ENCODE measurements around the gene PLPP3.

Gene PLPP3

DNA sequence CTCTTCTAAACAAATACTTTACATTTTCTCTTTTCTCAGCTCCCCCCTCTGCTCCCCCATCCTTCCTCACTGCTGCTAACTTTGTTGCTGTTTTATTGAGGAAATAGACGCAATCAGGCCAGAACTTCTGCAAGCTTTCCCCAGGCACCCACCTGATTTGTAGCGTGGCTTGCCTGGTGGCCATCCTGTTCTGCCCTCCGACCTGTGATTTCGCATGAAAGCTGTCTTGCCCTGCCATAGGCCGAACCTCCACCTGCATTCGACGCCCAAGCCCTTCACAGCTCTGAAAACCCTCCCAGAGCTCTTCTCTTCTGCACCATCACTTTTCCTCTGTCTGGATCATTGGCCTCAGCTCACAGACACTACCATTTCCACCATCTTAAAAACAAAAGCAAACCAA, 100.6 kb downstream of the PLPP3 start:
- no peak for DNase-seq (ENCODE audit: low read depth in 2 of 2)
- H3K4me3 ChIP-seq (replicated peaks in 1 of 2; ENCODE audit: low read depth in 2 of 2, low read length in 2 of 2) = no peak overlapping the region
- TF ChIP-seq CTCF (IDR thresholded peaks at IDR 0.05; ENCODE audit: low read depth, low read length) = no peak

DNA sequence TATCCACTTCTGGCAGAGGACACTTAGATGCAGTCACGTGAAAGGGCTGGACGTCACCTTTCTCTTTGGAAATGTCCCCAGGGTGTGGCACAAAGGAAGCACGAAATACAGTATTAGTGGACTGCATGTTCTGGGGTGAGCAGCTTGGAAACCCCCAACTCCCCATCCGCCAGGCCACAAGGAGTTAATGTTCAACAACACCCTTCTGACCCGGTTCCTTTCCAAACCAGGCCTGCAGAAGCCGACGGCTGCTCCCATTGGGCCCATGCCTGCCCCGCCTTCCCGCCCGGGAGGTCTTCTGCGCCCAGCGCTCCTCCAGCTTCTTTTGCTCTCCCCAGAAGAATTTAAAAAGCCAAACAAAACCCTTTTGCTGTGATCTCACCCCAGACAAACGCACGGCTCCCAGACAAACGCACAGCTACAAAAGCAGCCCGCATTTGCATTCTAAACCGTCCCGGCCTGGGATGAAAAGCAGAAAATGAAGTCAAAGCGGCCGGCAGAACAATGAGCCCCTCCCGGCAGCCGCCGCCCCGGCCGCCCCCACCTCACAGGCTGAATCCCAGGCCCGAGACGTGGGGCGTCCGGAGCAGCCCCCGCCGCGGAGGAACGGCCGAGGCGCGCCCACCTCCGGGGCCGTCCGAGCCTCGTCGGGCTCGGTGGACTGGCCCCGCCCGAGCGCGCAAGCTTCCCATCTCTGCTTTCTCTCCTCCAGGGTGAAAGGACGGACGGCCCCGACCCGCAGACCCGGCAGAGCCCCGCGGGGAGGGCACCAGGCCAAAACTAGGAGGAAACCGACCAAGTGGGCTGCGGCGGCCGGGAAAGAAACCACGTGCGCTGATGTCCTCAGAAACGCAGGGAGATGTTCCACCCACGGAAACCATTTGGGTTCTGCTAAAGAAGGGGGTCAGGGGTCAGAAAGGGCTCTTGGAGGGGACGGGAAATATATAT, 101.9 kb downstream of the PLPP3 start:
- H3K4me3 ChIP-seq (replicated peaks in 1 of 2; ENCODE audit: low read depth in 2 of 2, low read length in 2 of 2) = peak overlapping the region; percentile 53 to 57
- DNase-seq (ENCODE audit: low read depth in 2 of 2) = peak; percentile 52 to 76

GRCh38 chr1:56473582-56474270, 105.6 kb downstream of the PLPP3 start:
- H3K4me3 ChIP-seq (replicated peaks in 1 of 2; ENCODE audit: low read depth in 2 of 2, low read length in 2 of 2) = no peak overlapping the region
- no peak for TF ChIP-seq CTCF (IDR thresholded peaks at IDR 0.05; ENCODE audit: low read depth, low read length)
- DNase-seq (ENCODE audit: low read depth in 2 of 2) = peak in 1 of 2 donors; percentile 41

More for the DNA sequence above, 101.9 kb downstream of the PLPP3 start:
- TF ChIP-seq CTCF (IDR thresholded peaks at IDR 0.05; ENCODE audit: low read depth, low read length) = no peak

DNA sequence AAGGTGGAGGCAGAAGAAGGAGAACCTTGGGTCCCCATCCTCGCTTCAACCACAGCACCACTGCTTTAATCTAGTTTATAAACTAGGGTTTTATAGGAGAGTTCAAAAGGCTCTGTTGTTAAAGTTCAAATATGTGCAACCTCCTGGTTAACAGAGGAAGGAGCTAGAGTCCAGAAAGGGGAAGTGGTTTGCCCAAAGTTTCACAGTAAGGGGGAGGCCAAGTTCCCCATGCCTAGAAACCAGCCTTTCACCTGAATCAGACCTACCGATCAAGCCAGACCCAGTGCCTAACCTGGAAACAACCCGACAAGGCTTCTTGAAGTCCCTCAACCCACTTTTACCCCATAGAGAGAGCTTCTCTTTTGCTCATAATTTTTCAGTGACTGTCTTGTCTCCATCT, 106.5 kb downstream of the PLPP3 start:
- TF ChIP-seq CTCF (IDR thresholded peaks at IDR 0.05; ENCODE audit: low read depth, low read length) = no peak
- H3K4me3 ChIP-seq (replicated peaks in 1 of 2; ENCODE audit: low read depth in 2 of 2, low read length in 2 of 2) = no peak overlapping the region
- no peak for DNase-seq (ENCODE audit: low read depth in 2 of 2)

DNA sequence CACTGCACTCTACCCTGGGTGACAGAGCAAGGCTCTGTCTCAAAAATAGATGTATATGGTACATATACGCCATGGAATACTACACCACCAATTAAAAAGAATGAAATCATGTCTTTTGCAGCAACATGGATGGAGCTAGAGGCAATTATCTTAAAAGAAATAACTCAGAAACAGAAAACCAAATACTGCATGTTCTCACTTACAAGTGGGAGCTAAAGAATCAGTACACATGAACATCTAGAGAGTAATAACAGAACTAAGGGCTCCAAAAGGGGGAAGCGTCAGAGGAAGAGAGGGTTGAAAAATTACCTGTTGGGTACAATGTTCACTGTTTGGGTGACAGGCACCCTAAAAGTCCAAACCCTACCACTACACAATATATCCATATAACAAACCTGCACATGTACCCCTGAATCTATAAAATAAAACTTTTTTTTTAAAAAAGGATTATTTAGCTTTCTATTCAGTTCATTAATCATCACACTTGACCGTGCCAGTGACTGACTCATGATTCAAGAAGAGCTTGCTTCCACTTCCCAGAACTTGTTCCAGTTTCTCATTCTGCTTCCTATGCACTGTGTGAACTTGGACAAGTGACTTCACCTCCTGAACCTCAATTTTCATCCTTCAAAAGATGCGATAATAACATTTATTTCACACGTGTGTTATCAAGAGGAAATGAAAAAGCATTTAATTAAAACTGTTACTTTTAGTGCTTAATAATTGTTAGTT, 109.6 kb downstream of the PLPP3 start:
- peak; percentile 70 to 74 for DNase-seq (ENCODE audit: low read depth in 2 of 2)
- TF ChIP-seq CTCF (IDR thresholded peaks at IDR 0.05; ENCODE audit: low read depth, low read length) = no peak

GRCh38 chr1:56468518-56468917, 110.8 kb downstream of the PLPP3 start:
- TF ChIP-seq CTCF (IDR thresholded peaks at IDR 0.05; ENCODE audit: low read depth, low read length) = no peak
- DNase-seq (ENCODE audit: low read depth in 2 of 2) = no peak
- no peak overlapping the region for H3K4me3 ChIP-seq (replicated peaks in 1 of 2; ENCODE audit: low read depth in 2 of 2, low read length in 2 of 2)

More for the DNA sequence above, 109.6 kb downstream of the PLPP3 start:
- H3K4me3 ChIP-seq (replicated peaks in 1 of 2; ENCODE audit: low read depth in 2 of 2, low read length in 2 of 2) = no peak overlapping the region
